Osteocyte (in vitro differentiated cells): ENCODE results near the gene FAM118B. TPM values are rescaled to one million over a fixed set of nuclear protein-coding genes. Genes with fewer than 3 reads are reported as not detected.

Source experiments
- DNase-seq: peaks from one replicate; pipeline ENCODE4 v3.0.0; 2021; ENCODE audit warnings: mixed read lengths; ENCODE audit not compliant: unreplicated experiment; ENCODE audit errors: extremely low spot score
- H3K27ac Mint-ChIP-seq: one replicate; pipeline ENCODE4 v1.8.0; 2021; ENCODE audit warnings: mild to moderate bottlenecking, mixed read lengths; ENCODE audit not compliant: unreplicated experiment
- H3K27me3 Mint-ChIP-seq: one replicate; pipeline ENCODE4 v1.8.0; 2021; ENCODE audit warnings: mixed read lengths; ENCODE audit not compliant: unreplicated experiment
- H3K36me3 Mint-ChIP-seq: one replicate; pipeline ENCODE4 v1.8.0; 2021; ENCODE audit warnings: mixed read lengths; ENCODE audit not compliant: unreplicated experiment
- H3K4me1 Mint-ChIP-seq: one replicate; pipeline ENCODE4 v1.8.0; 2021; ENCODE audit warnings: mixed read lengths; ENCODE audit not compliant: unreplicated experiment
- H3K4me3 Mint-ChIP-seq: one replicate; pipeline ENCODE4 v1.8.0; 2021; ENCODE audit warnings: mild to moderate bottlenecking, moderate library complexity, mixed read lengths; ENCODE audit not compliant: unreplicated experiment
- H3K9me3 Mint-ChIP-seq: one replicate; pipeline ENCODE4 v1.8.0; 2021; ENCODE audit warnings: mixed read lengths; ENCODE audit not compliant: unreplicated experiment
- CTCF ChIP-seq: fragments of 200-600 bp; sonication (generic); IDR thresholded peaks from 2 replicates; pipeline ENCODE4 v1.5.0; 2021; ENCODE audit warnings: antibody characterized with exemption, mild to moderate bottlenecking, moderate library complexity
- total RNA-seq: library from RNA; stranded (reverse); gene quantifications from 2 replicates; pipeline ENCODE4 v1.2.1, GENCODE V29; 2021

The FAM118B gene
- total RNA-seq, 1 donor from 2014 or later = 23.3 TPM

GRCh38 chr11:126186025-126186698, 25.4 kb upstream of the FAM118B start:
- Mint-ChIP-seq H3K27ac (no peak overlapping the region), H3K9me3 (no peaks in the 10 kb centered on the region), H3K27me3 (no peaks in the 10 kb centered on the region), H3K4me3 (no peak overlapping the region), H3K36me3 (peaks cover 4% of the 10 kb centered on the region), H3K4me1 (no peaks in the 10 kb centered on the region)
- DNase-seq = no peak
- TF ChIP-seq CTCF = no peak

GRCh38 chr11:126186708-126187529, 24.7 kb upstream of the FAM118B start:
- Mint-ChIP-seq H3K27ac (no peak overlapping the region), H3K27me3 (no peaks in the 10 kb centered on the region)
- DNase-seq = no peak

GRCh38 chr11:126188332-126189108, 23.1 kb upstream of the FAM118B start:
- TF ChIP-seq CTCF = no peak
- no peaks in the 10 kb centered on the region for H3K4me1 Mint-ChIP-seq
- no peaks in the 10 kb centered on the region for H3K9me3 Mint-ChIP-seq
- no peak for DNase-seq
- no peak overlapping the region for H3K4me3 Mint-ChIP-seq
- no peaks in the 10 kb centered on the region for H3K27me3 Mint-ChIP-seq
- H3K27ac Mint-ChIP-seq = no peak overlapping the region
- peaks cover 10% of the 10 kb centered on the region for H3K36me3 Mint-ChIP-seq

More at GRCh38 chr11:126186708-126187529, 24.7 kb upstream of the FAM118B start:
- TF ChIP-seq CTCF = peak; percentile 40
- Mint-ChIP-seq H3K4me1 (no peaks in the 10 kb centered on the region), H3K4me3 (no peak overlapping the region), H3K36me3 (peaks cover 5% of the 10 kb centered on the region), H3K9me3 (no peaks in the 10 kb centered on the region)

GRCh38 chr11:126189109-126189929, 22.3 kb upstream of the FAM118B start:
- no peak for DNase-seq
- H3K4me3 Mint-ChIP-seq = no peak overlapping the region
- H3K27ac Mint-ChIP-seq = no peak overlapping the region
- no peak for TF ChIP-seq CTCF
- peaks cover 10% of the 10 kb centered on the region for H3K36me3 Mint-ChIP-seq
- H3K9me3 Mint-ChIP-seq = no peaks in the 10 kb centered on the region
- no peaks in the 10 kb centered on the region for H3K4me1 Mint-ChIP-seq
- H3K27me3 Mint-ChIP-seq = no peaks in the 10 kb centered on the region
